ENCODE results near the gene RNF166. TPM values are rescaled to one million over a fixed set of nuclear protein-coding genes. Genes with fewer than 3 reads are reported as not detected.
A peak's percentile ranks its signal among the peaks of the same experiment; 100 is the strongest.

Gene RNF166
- total RNA-seq, 1 experiment from 2014 or later = 33.3 TPM

GRCh38 chr16:88681084-88681680 lies 25.0 kb downstream of the RNF166 start:
- no peaks in the 10 kb centered on the region for H3K9me3 Mint-ChIP-seq (ENCODE audit: low read depth, unreplicated experiment)
- no TSS peak for BruUV-seq (replicated peaks)
- intact Hi-C loops (cut with micrococcal nuclease; ENCODE audit: unreplicated experiment) = no loop called here
- peak overlapping the region; percentile 56 for H3K27ac Mint-ChIP-seq (ENCODE audit: unreplicated experiment)
- peak overlapping the region; percentile 60 for H3K4me3 Mint-ChIP-seq (ENCODE audit: low read depth, unreplicated experiment)
- CTCF ChIA-PET = interaction anchor here (1.3 kb wide), 1 partner anchor 42 kb away, joined by 4 read pairs; no protein-coding TSS in a partner anchor
- peak; percentile 90 for DNase-seq
- TF ChIP-seq CTCF (IDR thresholded peaks at IDR 0.05; ENCODE audit: unreplicated experiment) = peak; percentile 82
- H3K36me3 Mint-ChIP-seq (ENCODE audit: insufficient read depth, unreplicated experiment) = peaks cover 18% of the 10 kb centered on the region
- peaks cover 45% of the 10 kb centered on the region for H3K27me3 Mint-ChIP-seq (ENCODE audit: unreplicated experiment)
- peaks cover 7% of the 10 kb centered on the region for H3K4me1 Mint-ChIP-seq (ENCODE audit: low read depth, unreplicated experiment)

- Mint-ChIP-seq H3K36me3 (ENCODE audit: insufficient read depth, unreplicated experiment) (peaks cover 14% of the 10 kb centered on the region), H3K4me1 (ENCODE audit: low read depth, unreplicated experiment) (peaks cover 7% of the 10 kb centered on the region), H3K27ac (ENCODE audit: unreplicated experiment) (peak overlapping the region; percentile 56), H3K4me3 (ENCODE audit: low read depth, unreplicated experiment) (peak overlapping the region; percentile 60), H3K9me3 (ENCODE audit: low read depth, unreplicated experiment) (no peaks in the 10 kb centered on the region), H3K27me3 (ENCODE audit: unreplicated experiment) (peaks cover 45% of the 10 kb centered on the region)
- intact Hi-C loops (cut with micrococcal nuclease; ENCODE audit: unreplicated experiment) = no loop called here
- CTCF ChIA-PET = interaction anchor here (1.3 kb wide), 1 partner anchor 41 kb away, joined by 4 read pairs; no protein-coding TSS in a partner anchor
- no TSS peak for BruUV-seq (replicated peaks)
- TF ChIP-seq CTCF (IDR thresholded peaks at IDR 0.05; ENCODE audit: unreplicated experiment) = no peak
- DNase-seq = no peak
These were observed 25.6 kb downstream of the RNF166 start for GRCh38 chr16:88680554-88681083.

GRCh38 chr16:88678224-88678979 lies 27.8 kb downstream of the RNF166 start:
- intact Hi-C loops (cut with micrococcal nuclease; ENCODE audit: unreplicated experiment) = no loop called here

DNA sequence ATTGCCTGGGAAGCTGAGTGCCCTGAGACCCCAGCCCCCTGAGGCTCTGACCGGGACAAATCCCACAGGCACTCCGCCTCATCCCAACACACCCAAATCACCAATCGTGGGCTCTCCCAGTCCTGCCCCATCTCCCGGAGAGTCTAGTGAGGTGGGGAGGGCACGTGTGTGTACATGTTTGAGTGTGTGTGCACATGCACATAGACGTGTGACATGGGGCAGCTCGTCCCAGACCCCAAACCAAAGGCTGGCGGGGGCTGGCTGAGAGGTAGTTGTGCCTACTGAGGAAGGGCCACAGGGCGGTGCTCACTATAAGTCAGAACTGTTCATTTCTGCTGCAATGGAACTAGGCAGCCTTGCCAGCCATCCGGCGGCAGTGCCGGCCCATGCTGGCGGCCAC lies 28.5 kb downstream of the RNF166 start:
- CTCF ChIA-PET = no interaction called here
- Mint-ChIP-seq H3K27me3 (ENCODE audit: unreplicated experiment) (peaks cover 22% of the 10 kb centered on the region), H3K4me1 (ENCODE audit: low read depth, unreplicated experiment) (peaks cover 7% of the 10 kb centered on the region), H3K9me3 (ENCODE audit: low read depth, unreplicated experiment) (no peaks in the 10 kb centered on the region), H3K36me3 (ENCODE audit: insufficient read depth, unreplicated experiment) (peaks cover 29% of the 10 kb centered on the region), H3K4me3 (ENCODE audit: low read depth, unreplicated experiment) (no peak overlapping the region), H3K27ac (ENCODE audit: unreplicated experiment) (no peak overlapping the region)
- intact Hi-C loops (cut with micrococcal nuclease; ENCODE audit: unreplicated experiment) = no loop called here
- no peak for DNase-seq
- no TSS peak for BruUV-seq (replicated peaks)
- TF ChIP-seq CTCF (IDR thresholded peaks at IDR 0.05; ENCODE audit: unreplicated experiment) = no peak

More at GRCh38 chr16:88678224-88678979, 27.8 kb downstream of the RNF166 start:
- Mint-ChIP-seq H3K9me3 (ENCODE audit: low read depth, unreplicated experiment) (no peaks in the 10 kb centered on the region), H3K27me3 (ENCODE audit: unreplicated experiment) (peaks cover 28% of the 10 kb centered on the region), H3K4me3 (ENCODE audit: low read depth, unreplicated experiment) (no peak overlapping the region), H3K36me3 (ENCODE audit: insufficient read depth, unreplicated experiment) (peaks cover 29% of the 10 kb centered on the region), H3K27ac (ENCODE audit: unreplicated experiment) (no peak overlapping the region), H3K4me1 (ENCODE audit: low read depth, unreplicated experiment) (peaks cover 7% of the 10 kb centered on the region)
- DNase-seq = no peak
- CTCF ChIA-PET = no interaction called here
- no TSS peak for BruUV-seq (replicated peaks)
- TF ChIP-seq CTCF (IDR thresholded peaks at IDR 0.05; ENCODE audit: unreplicated experiment) = no peak
